NCI-H2227 (cell line): ENCODE results near the gene POP4.
"Not testable (repeated sequence)": the region's sequence is repeated elsewhere in the genome, so short reads cannot be mapped to it uniquely, and the experiment has no call there.

Experiments
- DNase-seq: peaks from one replicate; lab custom pipeline; 2025; ENCODE audit not compliant: unreplicated experiment; lab: John Stamatoyannopoulos, UW

POP4 gene

DNA sequence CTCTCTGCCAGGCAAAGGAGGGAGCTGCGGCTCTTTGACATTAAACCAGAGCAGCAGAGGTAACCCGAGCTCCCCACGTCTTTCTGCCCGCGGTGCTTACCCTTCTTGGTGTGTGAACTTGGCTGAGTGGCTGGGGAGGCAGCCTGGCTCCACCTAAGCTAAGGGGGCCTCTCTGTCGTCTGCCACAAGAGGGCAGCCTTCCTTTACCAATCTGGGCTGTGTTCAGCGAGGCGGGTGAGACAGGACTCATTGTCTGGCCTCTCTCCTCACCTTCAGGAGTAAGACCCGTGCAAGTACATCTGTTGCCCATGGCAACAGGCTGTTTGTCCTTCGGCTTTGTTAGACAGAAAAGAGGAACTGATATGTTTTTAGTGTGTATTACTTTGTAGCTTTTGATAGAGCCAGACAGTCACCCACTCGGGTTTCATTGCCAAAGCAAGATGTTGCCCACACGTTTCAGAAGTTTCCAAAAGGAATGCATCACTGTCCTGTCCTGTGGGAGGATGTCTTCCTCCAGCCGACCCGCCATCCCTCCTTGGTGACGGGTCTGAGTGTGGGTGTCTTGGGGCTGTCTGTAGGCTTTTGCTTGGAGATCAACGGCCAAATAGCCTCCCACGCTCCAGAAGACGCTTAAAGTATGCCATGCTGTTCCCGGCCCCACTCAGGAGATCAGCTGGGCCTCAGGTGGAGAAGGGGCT, 4.6 kb downstream of the POP4 start:
- DNase-seq: peak; percentile 98

DNA sequence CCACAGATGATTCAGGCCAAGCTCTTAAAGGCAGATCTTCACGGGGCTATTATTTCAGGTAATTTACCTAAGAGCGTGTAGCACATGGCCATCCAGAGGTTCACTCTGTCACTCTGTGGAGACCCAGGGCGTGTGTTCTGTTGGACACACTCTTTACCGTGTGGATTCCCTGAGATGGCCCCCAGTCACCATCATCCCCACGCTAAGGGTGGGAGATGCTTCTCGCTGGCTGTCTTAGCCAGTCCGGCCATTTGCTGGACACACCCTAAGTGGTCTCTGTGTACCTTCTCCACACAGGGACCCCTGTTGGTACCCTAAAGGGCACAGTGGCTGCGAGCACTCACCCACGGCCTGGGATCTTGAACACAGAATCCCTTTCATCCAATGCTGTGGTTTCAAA, 6.0 kb downstream of the POP4 start:
- no peak for DNase-seq

DNA sequence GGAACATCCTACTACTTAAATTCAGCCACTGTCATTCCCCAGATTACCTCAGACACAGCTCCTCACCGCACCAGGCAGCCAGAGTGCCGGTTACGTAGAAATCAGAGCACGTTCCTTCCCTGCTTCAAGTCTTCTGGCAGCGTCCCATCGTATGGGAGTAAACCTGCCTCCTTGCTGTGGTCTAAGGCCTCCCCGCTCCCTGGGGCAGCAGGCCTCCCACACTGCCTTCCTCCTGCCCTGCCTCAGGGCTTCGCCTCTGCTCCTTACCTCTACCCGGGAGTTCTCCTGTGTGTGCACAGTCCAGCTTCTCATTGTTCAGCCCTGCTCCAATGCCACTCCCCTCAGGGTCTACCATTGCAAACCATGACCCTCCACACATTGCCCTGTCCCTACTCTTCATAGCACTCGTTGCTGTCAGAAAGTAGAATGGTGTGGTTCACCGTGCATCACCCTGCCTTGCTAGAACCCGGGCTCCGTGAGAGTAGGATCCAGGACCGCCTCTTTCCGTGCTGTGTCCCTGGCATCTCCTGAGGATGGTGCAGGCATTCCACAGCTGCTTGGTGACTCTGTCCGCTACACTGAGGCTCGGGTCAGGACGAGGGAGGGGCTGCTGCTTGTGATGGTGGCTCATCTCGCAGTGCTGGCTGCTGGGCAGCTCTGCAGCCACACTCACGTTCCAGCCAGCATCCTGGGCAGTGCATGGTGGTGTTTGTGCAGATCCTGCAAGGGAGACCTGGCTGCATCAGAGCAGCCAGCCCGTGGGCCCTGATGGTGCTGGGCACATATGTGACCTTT, 6.9 kb downstream of the POP4 start:
- DNase-seq: no peak

DNA sequence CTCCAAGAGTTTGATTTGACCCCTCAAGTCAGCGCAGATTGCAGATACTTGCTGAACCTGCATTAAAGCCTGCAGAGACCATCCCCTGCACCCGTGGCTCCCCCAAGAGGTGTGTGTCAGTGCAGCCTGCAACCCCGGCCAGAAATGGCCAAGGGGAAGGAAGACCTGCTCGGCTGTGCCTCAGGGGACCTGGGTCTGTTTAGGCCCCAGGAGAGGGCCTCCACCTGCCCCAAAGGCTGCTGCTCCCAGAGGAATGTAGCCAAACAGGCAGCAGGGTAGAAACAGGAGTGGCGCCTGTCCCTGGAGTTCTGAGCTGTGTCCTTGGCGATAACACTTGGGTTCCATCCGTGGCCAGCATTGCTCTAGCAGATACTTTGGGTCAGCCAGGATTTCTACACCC, 8.0 kb downstream of the POP4 start:
- DNase-seq: no peak

DNA sequence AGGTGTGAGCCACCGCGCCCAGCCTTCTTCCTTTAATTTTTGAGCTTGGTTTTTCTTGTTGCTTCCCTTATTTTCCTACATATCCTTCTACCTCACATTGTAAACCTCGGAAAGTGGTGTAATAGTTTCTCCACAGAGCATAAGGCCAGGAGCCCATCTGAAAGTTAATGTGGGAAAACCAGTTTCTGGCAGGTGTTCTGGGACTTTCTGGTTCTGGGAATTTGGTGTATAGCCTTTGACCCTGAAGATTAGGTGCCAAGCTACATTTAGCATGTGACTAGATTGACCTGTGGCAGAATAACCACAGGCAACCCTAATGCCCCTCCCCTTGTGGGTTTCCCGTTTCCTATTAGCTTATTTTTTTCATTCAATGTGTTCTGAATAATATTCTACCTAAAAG, 8.7 kb downstream of the POP4 start:
- no peak for DNase-seq

DNA sequence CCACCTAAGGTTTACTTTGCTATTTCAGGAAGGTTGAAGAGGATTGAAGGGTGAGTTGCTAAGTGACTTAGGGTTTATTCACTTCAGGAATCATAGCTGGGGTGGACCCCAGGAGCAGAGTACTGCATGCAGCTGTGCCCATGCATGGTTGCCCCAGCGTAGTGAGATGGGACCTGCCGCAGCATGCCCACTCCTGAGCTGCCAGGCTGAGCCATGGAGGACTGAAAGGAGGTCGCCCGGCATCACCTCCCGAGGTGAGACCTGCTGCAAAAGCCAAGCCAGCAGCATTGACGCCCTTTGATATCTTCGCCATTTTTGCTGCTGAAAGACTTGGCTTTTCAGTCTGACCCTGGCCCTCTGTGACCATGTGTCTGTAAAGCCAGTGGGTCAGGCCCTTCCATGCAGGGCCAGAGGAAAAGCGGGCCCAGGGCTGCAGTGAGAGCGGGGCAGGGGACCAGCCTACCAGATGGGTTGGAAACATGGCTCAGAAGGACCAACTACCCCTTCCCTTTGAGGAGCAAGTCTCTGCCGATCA, 9.9 kb downstream of the POP4 start:
- DNase-seq: no peak

DNA sequence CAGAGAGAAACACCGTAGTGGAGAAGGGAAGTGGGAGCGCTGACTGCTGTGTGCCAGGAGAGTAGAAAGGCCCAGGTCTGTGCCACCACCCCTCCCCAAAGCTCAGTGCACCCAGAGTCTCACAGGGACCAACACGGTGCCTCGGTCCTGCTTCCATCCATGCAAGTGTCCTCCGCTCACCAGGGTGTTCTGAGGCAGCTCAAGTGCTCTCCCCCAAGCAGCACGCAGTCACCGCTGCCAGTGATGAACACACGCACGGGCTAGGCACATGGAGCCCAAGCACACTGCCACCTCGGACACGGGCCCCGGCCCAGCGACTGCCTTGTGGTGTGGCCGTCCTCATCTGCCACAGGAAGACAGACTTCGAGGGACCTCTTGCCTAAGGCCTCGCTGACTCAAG, 10.5 kb downstream of the POP4 start:
- no peak for DNase-seq

DNA sequence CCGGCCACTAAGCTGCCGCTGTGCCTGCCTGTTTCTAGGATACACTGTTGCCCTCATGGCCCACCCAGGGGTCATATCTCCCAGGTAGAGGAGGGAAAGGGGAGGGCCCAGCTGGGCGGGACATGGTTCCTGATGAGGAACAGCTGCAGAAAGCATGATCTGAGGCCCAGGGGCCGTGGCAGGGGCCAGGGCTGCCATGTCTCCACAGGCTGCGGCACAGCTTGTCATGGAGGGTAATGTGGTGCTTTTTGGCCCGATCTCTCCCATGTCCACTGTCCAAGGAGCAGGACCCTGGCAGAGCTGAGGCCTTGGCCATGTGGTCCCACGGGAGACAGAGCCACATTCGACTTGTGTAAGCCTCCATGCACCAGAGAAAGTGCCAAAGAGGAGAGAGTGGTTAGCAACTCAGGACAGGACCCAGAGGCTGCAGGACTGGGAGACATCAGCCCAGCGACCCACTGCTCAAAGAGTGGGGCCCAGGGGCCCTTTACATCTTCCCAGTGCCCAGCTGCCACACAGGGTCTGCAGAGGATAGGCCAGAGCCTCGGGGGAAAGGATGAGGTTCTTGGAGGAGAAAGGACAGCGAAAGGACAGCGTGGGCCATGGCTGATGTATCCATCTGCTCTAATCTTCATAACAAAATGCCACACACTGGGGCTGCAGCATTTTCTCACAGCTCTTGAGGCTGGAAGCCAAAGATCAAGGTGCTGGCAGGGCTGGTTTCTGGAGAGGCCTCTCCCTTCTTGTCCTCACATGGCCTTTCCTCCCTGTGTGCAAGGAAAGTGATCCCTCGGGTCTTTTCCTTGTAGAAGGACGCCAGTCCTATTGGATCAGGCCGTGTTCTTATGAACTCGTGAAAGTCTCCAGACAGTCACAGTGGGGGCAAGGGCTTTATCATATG, 11.5 kb downstream of the POP4 start:
- DNase-seq: no peak

DNA sequence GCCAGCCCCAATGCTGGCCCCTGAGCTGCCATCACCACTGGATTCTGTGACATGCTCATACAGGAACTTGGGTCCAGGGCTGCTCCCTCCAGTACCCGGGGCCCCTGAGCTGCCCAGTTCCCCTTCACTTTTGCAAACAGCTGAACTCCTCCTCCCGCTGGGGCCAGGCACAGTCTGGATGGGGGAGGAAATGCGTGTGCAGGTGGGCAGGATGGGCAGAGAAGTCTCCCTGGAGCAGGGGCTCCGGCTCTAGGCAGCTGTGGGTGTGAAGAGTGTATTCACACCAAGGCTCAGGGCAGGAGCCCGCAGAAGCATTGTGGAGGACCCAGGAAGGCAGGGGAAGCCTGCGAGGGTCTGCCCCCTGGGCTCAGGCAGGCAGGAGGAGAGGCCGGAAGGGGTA, 12.4 kb downstream of the POP4 start:
- no peak for DNase-seq

DNA sequence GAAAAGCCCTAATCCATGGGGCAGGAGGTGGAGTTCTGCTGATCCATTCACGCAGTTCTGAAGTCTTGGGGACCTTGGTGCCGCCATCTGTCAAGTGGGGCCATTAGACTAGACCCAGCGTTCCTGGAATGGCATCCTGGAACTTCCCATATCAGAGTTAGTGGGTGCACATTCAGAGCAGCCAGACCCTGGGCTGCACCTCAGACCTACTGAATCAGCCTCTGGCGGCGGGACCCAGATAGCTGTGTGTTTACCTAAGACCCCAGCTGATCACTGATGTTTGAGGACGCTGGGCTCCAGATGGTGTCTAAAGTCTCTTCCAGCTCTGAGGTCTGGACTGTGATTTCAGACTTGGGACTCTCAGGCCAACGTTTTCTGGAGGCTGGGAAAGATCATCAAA, 12.8 kb downstream of the POP4 start:
- DNase-seq: no peak

DNA sequence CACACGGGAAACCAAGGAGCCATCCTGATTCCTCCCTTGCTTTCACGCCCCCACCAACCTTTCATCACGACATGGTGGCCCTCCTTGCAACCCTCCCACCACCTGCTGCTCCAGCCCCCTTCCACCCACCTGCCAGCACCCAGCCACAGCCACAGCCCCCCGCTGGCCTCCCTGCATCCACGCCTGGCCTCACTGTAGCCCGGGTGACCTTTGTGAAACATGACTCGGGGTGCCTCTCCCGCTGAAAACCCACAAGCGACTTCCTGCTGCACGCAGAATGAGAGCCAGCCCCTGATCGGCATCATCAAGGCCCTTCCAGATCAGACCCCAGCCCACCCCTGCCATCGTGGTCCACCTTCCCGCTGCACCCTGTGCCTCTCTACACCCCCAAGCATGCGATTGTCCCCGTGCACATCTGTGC, 14.9 kb downstream of the POP4 start:
- no peak for DNase-seq

DNA sequence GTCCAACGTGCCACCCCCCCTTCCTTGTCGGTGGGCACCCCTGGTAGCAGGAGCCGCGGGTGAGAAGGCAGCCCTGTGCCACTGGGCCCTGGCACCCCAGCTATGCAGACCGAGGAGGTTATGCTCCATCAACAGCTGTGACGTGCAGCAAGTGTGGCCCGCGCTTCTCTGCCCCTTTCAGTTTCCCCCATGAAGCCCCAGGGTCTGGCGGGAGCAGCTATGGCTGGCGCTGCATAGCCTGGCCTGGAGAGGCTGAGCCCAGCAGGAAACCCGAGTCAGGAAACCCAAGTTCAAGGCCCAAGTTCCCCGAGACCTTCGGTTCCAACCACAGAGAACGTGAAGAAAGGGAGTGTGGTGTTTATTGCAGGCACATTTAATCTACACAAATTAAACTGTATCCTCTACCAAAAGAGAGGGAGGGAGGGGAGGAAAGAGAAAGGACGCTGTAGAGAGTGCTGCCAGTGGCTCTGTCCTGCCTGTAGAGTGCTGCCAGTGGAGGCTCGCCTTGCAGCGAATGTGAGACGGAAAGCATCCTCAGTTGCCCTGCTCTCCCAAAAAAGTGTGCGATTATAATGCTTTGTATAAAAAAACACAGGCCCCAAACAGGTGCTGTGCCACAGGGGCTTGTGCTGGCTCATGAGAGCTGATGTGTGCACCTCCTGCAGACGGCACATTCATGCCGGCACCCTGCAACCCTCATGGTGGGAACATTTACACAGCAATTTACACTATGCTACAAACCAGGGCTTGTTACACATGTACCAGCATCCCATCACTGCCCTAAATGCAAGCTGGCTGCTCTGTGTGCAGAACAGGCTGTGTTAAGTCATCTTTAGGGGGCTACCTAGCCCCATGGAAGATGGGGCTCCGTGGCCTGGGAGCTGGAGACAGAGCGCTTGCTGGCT, 16.3 kb downstream of the POP4 start:
- DNase-seq: no peak

DNA sequence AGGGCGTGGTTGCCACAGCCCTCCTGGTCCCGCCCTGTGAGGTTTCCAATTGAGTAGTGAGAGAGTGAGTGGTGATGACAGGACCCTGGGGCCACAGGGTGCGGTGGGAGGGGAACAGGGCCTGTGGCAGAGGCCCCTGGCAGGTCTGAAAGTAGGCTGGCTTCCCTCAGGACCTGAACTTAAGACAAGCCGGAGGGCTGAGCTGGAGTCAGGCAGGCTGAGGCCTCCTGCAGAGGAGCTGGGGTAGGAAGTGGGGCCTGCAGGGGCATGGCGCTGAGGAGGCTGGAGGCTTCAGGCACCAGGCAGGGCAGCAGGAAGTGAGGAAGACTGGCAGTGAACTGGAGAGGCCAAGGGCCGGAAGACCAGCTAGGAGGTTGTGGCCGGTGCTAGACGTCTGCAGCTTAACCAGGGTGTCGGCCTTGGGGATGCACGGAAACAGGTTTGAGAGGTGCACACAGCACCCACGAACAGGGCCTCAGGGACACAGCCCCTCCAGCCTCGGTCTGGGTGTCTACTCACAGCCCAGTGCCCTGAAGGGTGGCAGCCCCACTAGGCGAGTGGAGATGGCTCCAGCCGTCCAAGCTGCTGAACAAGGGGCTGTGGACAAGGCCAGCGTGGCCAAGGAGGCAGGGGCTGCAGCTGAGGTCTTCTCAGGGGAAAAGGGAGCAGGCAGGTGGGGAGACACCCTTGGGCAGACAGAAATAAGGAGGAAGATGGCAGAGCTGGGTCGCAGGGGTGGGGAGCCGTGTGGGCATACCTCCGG, 17.8 kb downstream of the POP4 start:
- no peak for DNase-seq

DNA sequence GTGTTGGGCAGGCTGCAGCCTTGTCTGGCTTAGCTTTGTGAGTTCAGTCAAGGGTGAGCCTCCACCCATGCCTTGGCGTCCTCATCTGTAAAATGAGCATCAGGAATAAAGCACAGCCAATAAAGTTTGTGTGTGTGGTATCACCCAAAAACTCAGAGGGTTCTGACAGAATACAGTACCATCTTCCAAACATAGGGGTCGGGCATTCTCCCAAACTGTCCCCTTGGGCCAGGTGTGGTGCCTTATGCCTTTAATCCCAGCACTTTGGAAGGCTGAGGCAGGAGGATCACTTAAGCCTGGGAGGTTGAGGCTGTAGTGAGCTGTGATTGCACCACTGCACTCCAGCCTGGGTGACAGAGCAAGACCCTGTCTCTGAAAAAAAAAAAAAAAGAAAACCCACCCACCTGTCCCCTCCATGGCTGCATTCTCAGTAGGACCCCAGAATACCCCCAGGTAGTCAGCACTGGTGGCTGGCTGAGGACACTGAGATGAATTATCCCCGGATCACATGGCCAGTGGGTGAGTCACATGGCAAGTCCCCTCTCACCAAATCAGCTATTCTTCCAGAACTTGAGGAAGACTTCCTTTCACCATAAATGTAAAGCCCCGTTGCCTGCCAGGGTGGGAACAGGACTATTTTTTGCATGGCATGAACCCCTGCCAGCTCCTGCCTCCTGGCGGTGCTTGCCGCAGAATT, 18.6 kb downstream of the POP4 start:
- no peak for DNase-seq

DNA sequence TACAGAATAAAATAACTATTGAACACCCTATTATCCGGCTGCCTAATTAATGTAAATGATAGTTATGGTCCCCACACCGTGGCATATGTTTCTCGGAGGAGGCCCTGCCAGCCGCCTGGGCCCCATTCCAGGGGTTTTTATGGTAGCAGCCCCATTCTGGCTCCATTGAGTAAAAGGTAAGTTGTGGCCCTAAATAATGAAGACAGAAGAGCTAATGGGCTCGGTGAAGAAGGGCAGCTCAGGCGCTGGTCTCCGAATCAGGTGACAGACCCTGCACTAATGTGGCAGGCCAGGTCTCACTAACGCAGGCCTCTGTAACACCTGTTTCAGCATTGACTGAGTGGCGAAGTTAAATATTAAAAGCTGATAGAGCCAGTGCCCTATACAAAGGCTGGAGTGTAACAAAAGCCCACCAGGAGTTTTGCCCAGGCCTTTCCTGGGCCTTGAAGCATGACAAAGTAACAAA, 19.1 kb downstream of the POP4 start:
- no peak for DNase-seq

DNA sequence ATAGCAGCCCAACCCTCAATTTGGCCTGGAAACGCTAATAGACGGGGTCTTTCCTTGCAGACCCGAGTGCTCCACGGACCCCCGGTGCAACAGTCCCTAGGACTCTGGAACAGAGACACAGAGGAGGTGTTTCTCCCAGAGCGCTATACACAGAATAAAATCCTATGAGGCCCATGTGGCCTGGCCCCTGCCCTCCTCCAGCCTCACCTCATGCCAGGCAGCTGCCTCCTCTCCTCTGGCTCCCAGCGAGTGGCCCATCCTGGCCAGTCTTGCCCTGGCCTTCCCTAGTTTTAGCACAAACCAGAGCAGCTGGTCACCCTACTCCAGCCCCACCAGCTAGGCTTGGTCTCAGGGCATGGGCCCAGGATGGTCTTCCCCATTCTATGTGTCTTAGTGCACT, 20.3 kb downstream of the POP4 start:
- no peak for DNase-seq

DNA sequence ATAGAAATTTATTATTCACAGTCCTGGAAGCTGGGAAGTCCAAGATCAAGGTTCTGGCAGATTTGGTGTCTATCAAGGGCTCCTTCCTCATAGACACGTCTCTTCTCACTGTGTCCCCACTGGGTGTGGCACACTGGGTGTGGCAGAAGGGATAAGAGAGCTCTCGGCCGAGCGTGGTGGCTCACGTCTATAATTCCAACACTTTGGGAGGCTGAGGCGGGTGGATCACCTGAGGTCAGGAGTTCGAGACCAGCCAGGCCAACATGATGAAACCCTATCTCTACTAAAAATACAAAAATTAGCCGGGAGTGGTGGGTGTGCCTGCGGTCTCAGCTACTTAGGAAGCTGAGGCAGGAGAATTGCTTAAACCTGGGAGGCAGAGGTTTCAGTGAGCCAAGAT, 20.7 kb downstream of the POP4 start:
- DNase-seq: not testable (repeated sequence)

DNA sequence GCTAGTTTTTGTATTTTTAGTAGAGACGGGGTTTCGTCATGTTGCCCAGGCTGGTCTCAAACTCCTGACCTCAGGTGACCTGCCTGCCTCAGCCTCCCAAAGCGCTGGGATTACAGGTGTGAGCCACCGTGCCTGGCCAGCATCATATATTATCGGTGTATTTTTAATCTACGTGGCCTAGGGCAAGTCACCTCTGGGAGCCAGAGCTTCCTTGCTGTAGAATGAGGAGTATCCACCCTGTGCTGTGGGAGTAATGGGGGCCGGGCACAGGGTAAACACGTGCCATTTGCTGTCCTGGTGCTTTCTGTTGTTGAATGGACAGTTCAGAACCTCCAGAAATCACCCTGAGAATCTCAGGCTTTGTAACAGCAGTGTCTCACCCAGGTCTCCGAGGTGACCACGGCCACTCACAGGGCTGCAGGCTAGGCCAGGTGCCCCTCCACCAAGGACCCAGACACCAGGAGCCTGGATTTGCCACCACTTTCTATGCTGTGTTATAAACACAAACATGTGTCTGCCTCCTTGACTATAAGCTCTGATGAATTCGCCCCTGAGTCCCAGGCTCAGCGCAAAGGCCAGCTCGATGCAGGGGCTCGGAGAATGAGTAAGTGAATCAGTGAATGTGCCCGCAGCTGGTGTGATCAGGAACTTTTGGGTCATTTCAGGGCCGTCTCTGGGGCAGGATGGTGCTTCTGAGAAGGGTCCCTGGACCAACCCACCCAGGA, 22.7 kb downstream of the POP4 start:
- DNase-seq: no peak
